DMS53 (cell line): ENCODE measurements around the gene PCGF2.
"Not testable (repeated sequence)": the region's sequence is repeated elsewhere in the genome, so short reads cannot be mapped to it uniquely, and the experiment has no call there.

Experiments used
- DNase-seq: peaks from one replicate; lab custom pipeline; 2025; lab: John Stamatoyannopoulos, UW

Gene PCGF2

DNA sequence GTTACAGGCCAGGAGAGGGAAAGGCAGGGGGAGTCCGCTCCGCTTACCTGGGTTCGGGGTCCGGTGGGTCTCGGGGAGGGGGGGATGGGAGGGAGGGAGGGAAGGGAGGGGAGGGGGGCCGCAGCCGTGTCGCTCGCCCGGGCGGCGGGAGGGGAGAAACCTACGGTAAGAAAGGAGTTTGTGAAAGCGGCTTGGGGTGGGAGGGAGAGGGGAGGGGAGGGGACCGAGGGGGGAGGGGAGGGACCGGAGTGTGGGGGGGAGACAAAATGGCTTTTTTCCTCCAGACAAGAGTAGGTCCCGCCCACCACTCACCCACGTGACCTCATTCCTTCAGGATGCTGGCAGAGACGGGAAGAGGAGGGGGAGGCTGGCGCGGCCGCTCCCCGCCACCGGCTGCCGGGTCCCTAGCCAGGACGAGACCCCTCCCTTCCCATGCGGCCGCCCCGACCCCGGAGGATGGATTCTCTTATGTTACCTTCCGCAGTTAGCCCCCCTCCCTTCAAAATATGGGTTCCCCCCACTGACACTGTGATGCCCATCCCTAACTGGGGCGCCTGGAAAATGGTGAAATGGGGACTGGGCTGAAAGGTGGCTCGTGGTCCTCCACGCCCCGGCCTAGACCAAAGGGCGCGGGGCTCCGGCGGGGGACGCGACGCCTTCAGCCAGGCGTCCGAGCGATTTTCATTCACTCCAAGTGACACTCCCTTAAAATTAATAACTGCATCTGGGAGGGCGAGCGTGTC is at the start of gene PCGF2:
Gene PCGF2, minus strand, starts transcription at position 188 of the 743 bp plus-strand sequence. CDS start 7,934 bp downstream, outside the sequence.
- peak; percentile 89 for DNase-seq

GRCh38 chr17:38797828-38798227 is 49.7 kb upstream of the PCGF2 start:
- DNase-seq: no peak

GRCh38 chr17:38797158-38797490 is 49.0 kb upstream of the PCGF2 start:
- no peak for DNase-seq

DNA sequence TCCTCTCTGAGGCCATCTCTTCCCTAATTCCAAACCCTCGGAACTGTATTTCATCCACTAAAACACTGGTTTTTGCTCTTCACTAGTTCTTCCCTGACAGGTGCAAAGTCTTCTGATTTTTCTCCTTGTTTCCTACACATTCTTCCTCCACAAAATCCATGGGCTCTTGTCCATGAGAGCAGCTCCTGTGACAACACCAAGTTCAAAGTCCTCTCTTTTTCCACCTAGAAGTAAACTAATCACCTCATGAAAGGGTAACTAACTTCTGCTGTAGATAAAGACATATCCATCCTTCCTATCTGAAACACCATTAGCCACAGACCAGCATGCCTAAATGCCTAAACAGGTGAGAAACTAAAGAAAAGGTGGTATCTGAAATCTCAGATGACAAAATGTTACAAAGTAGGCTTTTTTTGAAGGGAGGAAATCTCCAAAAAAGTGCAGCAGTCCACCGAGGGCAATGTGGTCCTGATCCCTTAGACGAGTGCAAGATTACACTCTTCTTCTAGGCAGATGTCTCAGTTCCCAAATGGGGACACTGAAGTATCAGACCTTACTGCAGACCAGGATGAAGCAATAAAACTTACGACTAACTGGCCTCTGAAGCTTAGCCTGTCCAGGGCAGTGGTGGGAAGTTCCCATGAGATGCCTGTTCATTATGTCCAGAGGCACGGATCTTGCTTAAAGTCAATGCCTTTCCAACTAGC is 48.5 kb upstream of the PCGF2 start:
- DNase-seq: no peak

DNA sequence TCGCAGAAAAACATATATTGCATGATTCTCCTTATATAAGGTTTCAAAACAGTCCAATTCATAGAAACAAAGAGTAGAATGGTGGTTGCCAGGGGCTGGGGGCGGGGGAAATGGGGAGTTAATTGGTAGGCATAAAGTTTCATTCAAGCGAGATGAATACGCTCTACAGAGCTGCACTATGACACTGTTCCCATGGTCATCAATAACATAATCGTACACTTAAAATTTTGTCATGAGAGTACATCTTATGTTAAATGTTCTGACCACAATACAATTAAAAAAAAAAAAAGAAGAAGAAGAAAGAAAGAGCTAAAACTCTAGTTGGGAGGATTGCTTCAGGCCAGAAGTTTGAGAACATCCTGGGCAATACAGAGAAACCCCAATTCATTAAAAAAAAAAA is 46.1 kb upstream of the PCGF2 start:
- no peak for DNase-seq

GRCh38 chr17:38791162-38791561 is 43.0 kb upstream of the PCGF2 start:
- DNase-seq: no peak

DNA sequence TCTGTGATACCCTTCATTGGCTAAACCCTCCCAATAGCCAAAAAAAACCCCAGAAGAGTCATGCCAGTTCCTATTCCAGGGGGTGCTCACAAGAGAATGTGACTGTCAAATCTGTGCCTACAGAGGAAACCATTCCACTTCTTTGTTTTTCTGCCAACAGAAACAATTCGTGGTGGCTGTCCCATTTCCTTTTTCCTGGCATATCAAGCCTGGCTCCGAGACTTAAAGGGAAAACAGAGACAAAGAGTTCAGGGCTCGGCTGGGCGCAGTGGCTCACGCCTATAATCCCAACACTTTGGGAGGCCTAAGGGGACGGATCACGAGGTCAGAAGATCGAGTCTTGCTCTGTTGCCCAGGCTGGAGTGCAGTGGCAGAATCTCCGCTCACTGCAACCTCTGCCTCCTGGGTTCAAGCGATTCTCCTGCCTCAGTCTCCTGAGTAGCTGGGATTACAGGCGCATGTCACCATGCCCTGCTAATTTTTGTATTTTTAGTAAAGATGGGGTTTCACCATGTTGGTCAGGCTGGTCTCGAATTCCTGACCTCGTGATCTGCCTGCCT is 42.1 kb upstream of the PCGF2 start:
- DNase-seq: not testable (repeated sequence)

GRCh38 chr17:38789185-38789584 is 41.0 kb upstream of the PCGF2 start:
- no peak for DNase-seq

DNA sequence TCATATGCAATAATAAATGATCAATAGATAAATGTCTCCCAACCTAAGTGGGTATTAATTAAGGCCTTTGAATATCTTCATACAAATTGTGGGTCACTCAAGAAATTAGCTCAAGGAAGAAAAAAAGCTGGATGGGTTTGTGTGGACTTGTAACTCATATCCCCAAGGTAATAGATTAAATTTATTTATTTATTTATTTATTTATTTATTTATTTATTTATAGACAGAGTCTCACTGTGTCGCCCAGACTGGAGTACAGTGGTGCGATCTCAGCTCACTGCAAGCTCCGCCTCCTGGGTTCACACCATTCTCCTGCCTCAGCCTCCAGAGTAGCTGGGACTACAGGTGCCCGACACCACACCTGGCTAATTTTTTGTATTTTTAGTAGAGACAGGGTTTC is 39.9 kb upstream of the PCGF2 start:
- DNase-seq: not testable (repeated sequence)

DNA sequence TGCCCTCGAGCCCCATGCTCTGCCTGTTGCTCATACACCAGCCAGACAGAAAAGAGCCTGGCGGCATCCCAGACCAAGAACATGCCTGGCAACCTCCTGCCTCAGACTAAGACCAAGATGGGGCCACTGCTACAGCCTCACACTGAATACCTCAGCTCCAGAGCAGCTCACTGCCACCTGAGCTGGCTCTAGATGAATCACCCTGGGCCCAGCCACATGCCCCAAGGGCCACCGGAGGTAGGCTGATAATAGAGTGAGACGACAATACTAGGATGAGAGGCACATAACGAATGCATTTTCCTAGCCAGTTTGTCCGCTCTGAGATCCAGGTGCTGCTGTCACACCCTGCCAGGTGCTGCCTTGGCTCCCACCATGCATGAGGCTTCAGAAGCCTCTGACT is 38.2 kb upstream of the PCGF2 start:
- DNase-seq: no peak

- no peak for DNase-seq
Measured at GRCh38 chr17:38783227-38783626, 35.1 kb upstream of the PCGF2 start.

DNA sequence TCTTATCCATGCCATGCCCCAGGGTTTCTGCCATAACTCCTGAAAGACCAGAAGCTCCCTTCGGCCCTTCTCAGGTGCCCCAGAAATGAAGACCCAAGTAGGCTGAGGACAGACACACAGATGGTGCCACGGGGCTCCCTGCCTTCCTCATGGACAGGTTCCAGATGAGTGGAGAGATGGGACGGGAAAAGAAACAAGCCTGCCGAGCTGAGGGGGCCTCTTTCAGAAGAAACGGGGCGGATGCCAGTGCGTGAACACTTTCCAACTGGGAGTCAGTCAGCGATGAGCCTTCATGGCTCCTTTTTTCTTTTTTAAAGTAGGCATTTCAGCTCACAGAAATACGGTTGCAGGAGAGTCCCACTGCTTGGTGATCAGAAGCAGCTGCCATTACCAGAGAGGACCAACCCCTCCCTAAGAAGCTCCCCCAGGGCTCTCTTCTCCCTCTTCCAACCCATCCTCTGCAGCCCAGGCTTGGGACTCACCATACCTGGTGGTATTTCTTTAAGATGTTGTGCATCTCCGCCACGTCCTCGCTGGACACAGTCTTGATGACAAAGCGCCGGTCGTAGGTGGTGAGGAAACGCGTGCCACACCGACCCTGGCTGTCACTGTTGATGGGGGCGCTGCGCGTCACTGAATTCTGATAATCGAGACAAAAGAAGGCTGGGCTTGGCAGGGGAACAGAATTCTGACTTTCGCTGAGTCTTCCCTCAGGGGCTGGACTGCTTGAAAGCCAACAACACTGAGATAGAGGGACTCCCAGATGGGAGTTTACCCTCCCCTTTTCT is 32.0 kb upstream of the PCGF2 start:
- no peak for DNase-seq

DNA sequence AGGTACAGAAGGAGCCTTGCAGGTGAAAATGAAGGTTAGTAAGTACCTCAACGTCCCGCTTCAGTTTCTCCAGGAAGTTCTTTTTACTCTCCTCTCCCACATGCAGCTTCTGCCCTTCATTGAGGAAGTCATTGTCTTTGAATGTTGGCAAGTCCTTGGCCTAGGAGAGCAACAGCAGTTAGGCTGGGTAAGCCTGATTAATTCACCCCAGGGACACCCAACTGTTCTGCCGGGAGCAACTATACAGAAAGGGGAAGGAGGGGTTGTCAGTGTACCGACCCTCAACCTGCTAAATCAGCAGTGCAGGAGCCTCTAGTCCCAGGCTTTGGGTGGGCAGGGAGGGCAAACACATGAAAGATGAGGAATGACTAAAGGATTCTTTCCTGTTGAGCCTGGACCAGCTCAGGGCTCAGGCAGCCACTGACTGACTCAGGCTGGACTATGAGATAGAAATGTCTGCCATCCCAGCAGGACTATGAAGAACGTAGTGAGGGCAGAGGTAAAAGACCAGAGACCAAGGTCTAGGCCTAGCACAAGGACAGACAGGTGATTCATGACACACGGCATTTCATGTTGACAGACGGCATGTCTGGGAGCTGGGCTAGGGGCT is 29.6 kb upstream of the PCGF2 start:
- DNase-seq: no peak

- no peak for DNase-seq
Measured at GRCh38 chr17:38773258-38773657, 25.1 kb upstream of the PCGF2 start.

- no peak for DNase-seq
Measured at GRCh38 chr17:38768417-38768816, 20.3 kb upstream of the PCGF2 start.

DNA sequence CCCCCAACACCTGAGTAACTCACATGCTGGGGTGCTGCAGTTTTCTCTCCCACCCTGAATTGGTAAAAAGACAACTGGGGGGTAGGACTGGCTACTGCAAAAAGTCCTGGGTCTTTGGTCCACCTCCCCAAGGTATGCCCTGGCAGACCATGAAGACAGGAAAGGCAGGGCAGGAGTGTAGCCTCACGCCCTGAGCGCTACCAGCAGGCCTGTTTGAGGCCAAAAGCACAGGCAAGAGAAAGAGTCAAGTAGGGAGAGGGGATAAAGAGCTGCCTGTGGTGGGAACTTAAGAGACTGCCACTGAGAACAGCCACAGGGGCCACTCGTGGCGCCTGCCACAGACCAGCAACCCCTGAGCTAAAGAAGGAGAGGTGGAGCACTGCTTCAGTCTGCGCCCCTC is 18.2 kb upstream of the PCGF2 start:
- DNase-seq: no peak

GRCh38 chr17:38762231-38762630 is 14.1 kb upstream of the PCGF2 start:
- DNase-seq: no peak

DNA sequence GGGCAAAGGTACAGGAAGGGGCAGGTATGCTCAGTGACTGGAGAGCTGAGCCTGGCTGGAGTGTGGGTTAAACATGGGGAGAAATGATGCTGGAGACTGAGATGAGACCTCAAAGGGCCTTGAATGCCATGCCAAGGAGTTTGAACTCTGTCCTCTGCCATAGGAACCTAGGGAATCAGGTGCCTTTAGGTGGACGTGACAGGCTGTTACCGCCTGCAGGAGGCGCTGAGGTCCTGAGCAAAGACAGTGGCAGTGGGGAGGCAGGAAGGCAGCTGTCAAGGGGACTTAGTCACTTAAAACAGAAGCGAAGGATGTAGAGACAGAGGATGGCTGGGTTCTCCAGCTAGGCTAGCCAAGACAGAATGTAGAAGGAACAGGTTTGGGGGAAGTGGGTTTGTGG is 13.5 kb upstream of the PCGF2 start:
- peak; percentile 62 for DNase-seq

DNA sequence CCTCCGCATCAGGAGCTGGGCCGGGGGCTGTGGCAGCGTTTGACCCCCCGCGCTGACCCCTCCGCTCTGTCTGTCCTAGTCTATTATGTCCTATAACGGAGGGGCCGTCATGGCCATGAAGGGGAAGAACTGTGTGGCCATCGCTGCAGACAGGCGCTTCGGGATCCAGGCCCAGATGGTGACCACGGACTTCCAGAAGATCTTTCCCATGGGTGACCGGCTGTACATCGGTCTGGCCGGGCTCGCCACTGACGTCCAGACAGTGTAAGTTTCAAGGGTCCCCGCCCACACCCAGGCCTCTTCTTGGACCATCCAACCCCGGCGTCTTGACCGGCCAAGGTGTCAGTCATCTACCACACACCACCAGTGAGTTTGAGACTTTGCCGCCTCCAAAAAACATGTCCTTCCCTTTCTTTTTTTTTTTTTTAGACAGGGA is 5.0 kb upstream of the PCGF2 start:
- DNase-seq: no peak

DNA sequence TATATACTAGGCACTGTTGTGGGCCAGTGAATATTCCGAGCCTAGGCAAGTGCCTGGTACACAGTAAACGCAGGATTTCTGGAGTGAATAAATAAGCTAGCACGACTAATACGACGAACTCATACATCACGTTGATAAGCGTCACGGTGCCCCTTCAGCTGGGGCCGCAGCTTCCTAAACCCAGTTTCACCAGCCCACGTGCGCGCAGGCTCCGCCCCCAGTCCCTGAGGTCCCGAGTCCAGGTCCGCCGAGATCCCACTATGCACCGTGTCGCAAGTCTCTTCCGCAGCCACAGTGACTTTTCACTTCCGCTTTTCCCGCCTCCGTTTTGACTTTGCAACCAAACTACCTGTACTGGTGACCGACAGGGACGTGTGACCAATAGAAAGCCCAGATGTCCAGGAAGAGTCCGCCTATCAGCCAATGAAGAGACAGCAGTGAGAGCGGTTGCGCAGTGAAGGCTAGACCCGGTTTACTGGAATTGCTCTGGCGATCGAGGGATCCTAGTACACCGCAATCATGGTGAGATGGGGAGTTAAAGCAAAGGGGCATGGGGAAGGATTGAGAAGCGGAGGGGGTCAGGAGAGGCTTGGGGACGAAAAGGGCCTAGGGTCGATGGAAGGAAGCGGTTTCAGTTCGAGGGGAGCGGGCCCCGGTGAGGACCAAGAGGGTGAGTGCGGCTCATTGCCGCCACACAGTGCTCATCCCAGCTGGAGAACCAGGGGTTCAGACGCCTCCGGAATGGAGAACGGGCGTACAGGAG is 4.4 kb upstream of the PCGF2 start, which contains the start of gene PSMB3:
Gene PSMB3, plus strand, starts transcription at position 434 of the 763 bp plus-strand sequence. Its CDS starts 86 bp downstream, at position 520.
- DNase-seq: peak; percentile 99

DNA sequence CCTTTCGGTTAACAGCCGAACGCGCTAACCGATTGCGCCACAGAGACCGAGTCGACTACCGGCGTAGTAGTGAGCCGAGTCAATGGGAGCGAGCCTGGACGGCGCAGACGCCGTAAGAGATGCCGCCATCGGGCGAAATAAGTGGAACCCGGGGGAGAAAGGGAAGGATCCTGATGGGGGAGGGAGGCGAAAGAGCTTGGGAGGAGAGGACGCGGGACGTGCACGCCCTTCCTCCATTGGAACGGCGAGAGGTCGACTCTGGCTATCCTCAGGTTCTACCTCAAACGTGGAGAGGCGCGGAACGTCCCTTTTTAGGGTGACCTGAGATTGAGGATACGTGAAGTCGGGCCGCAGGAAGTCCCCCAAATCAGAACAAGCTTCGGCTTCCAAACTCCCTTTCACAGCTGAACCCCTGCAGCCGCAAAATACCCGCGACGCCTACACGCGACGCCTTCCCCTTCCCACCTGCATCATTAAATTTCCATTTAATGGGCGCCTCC is 3.7 kb upstream of the PCGF2 start:
- DNase-seq: peak; percentile 91
